T47D (cell line): ENCODE measurements around the gene NKX2-4.

Experiments
- DNase-seq, 2 experiments: peaks; one replicate each; pipeline versions ENCODE4 v3.0.0 to v3.0.0-alpha.2; 2011 to 2012; ENCODE audit warnings: low read depth in 1 of 2, low spot score in 1 of 2
- JUND ChIP-seq: IDR thresholded peaks from 2 replicates; pipeline ENCODE4 v1.6.1; 2012; ENCODE audit warnings: low read depth
- in situ Hi-C: cut with HindIII; loops from 2 replicates; pipeline ENCODE4 v1.10.0; 2016; ENCODE audit warnings: low sequenced_read_pairs, low pct_unique_long_range_greater_than_20kb

The NKX2-4 gene

DNA sequence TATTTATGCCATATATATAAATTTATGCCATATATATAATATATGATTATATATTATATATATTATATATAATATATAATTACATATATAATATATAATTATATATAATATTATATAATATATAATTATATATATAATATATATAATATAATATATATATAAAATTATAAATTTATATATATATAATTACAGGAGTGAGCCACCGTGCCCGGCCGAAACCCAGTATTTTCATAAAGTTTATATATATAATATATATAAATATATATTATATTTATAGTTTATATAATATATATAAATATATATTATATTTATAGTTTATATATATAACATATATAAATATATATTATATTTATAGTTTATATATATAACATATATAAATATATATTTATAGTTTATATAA is 31.6 kb downstream of the NKX2-4 start:
- DNase-seq = no peak
- in situ Hi-C loops = no loop called here
- no peak for TF ChIP-seq JUND

DNA sequence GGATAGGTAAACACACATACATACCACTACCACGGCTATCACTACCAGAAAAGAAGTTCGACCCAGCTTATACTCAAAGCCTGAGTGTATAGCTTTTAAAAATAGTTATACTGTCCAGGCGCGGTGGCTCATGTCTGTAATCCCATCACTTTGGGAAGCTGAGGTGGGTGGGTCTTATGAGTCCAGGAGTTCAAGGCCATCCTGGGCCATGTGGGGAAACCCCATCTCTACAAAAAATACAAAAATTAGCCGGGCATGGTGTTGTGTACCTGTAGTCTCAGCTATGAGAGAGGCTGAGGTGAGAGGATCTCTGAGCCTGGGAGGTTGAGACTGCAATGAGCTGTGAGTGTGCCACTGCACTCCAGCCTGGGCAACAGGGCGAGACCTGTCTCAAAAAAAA is 32.9 kb downstream of the NKX2-4 start:
- in situ Hi-C loops = no loop called here
- no peak for TF ChIP-seq JUND
- DNase-seq = no peak

DNA sequence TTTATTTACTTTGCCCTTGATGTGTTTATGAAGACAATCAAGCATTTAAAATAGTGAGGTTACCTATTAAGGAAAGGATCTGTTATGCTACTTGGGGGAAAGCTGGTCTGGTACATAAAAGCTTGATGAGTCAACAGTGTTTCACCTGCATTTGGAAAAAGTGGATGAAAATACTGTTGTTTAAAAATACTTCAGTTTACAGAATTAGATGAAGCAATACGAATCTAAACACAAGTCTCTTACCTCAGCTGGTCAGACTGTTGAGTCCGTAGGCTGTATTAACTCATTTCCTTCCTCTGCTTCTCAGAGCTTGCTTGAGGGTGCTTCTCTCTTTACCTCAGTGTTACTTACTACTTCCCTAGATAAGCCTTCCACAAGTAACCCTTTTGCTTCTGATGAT is 36.1 kb downstream of the NKX2-4 start:
- in situ Hi-C loops = no loop called here
- DNase-seq = no peak
- no peak for TF ChIP-seq JUND

DNA sequence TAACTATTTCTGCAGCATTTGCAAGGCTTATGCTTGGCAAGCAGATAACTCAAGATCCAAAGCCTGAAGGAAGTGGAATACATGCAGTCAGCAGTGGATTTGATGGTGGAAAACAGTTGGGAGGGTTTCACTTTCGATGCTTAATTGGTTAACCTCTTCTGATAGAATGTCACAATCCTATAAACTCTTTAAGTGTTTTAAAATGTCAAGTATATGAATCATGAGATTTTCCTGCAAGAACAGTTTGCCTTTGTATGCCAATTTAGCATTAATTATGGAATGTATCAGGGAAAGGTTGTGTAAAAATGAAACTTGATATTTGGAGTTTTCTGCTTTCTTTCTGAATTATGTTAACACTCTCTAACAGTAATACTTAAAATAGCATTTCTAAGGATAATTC is 36.6 kb downstream of the NKX2-4 start:
- no peak for DNase-seq

DNA sequence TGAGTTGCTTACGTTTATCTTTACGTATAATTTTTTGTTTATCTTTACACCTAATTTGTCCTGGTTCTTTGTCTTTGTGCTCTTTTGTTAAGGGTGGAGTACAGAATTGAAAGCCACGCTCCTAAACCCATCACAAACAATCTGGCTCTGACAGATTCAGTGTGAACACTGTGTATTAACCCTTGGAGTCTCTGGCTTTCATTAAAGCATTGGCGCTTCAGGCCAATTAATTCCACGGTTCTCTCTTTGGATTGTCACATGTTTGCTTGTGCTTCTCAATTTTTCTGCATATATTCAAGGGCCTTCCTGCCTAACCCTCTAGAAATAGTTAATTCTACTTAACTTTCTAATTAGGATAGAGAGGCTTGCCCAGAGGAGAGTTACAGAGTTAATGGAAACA is 38.6 kb downstream of the NKX2-4 start:
- TF ChIP-seq JUND = no peak
- DNase-seq = no peak
- in situ Hi-C loops = no loop called here

More for the DNA sequence above, 36.6 kb downstream of the NKX2-4 start:
- in situ Hi-C loops = no loop called here
- no peak for TF ChIP-seq JUND

DNA sequence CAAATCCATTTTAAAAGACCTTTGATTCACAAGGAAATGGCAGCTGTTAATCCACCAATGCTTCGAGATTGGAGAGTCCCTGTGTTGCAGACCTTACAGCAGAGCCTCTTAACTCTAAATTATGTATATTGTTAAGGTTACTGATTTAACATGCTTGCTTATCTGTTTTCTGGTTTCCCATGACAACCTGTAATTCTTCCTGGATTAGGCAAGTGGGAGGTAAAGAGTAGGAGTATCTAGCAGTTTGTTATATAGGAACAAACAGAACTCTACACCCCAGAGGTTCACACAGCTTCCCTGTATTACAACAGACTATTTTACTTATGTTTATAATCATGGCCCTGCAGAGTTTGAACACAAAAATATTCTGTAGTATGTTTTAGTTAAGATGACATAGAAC is 39.5 kb downstream of the NKX2-4 start:
- in situ Hi-C loops = no loop called here
- TF ChIP-seq JUND = no peak
- DNase-seq = no peak

DNA sequence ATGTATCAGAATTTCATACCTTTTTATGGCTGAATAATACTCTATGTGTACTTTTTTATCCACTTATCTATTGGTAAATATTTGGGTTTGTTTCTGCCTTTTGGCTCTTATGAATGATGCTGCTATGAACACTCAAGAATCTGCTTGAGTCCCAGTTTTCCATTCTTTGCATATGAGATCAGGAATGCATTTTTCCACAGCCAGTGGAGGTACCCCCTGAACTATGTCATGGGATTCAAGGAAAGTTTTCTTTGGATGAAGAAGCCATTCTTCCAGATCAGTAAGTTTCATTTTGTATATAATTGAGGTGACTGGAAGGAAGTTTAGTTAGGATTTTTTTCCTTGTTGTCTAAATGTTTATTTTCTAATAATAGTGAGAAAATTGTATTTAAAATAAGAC is 40.9 kb downstream of the NKX2-4 start:
- DNase-seq = no peak
- no peak for TF ChIP-seq JUND
- in situ Hi-C loops = no loop called here

DNA sequence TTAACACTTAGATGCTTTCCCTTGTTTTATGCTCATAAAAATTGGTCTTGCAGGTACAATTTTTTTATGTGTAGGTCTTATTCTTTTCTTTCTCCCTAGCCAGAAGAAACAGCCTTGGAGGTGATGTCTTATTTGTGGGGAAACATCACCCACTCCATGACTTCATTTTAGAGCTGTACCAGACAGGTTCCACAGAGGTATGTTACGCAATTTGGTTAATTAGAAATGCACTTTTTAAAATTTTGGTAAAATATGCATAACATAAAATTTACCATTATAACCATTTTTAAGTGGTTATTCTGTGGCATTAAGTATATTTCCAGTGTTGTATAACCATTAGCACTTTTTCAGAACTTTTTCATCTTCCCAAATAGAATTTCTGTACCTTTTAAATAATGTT is 41.3 kb downstream of the NKX2-4 start:
- no peak for TF ChIP-seq JUND
- DNase-seq = no peak
- in situ Hi-C loops = no loop called here

DNA sequence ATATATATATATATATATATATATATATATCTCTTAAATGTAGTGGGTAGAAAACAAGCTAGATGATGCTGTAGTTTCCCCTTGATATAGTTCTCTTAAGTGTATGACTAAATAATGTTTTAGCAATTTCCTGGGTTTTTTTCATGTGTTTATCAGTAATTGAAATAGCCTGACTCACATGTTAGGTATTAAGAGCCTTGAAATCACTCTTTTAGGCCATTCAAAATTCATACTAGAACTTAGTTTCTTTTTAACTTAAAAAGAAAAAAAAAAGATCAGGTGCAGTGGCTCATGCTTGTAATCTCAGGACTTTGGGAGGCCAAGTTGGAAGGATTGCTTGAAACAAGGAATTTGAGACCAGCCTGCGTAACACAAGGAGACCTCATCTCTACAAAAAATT is 44.1 kb downstream of the NKX2-4 start:
- in situ Hi-C loops = no loop called here
- no peak for DNase-seq
- TF ChIP-seq JUND = no peak

DNA sequence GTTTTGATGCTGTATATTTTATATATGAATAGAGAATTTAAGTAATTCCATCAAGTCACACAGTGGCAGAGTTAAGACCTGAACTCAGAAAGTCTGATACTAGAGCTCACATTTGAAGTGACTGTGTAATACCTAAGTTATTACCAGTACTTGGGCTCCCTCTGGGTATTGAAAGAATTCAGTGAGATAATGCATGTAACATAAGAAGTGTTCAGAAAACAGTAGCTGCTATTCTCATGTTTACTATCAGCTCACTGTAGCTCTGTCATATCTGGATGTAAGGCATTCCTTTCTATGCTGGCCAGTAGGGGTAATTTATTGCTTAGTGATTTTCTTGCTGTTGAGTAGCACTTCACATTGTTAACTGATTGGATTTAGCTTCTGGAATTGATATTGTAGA is 44.6 kb downstream of the NKX2-4 start:
- DNase-seq = no peak
- in situ Hi-C loops = no loop called here
- TF ChIP-seq JUND = no peak
